Endothelial cell of umbilical vein (primary cell): Measurements from ENCODE around the gene EML1.

Experiments
- CTCF ChIP-seq, 2 donors: IDR thresholded peaks; 1 replicate in 1 of 2; 2 replicates in 1 of 2; pipeline ENCODE4 v1.5.1; 2011; ENCODE audit warnings: low read length in 2 of 2, mild to moderate bottlenecking in 2 of 2, moderate library complexity in 2 of 2, control low read depth in 1 of 2, inconsistent platforms in 1 of 2, low read depth in 1 of 2; ENCODE audit not compliant: insufficient read depth in 1 of 2; ENCODE audit errors: extremely low read depth in 1 of 2
- POLR2A ChIP-seq: IDR thresholded peaks from 2 replicates; pipeline ENCODE4 v1.6.1; 2012; ENCODE audit warnings: low read depth, mild to moderate bottlenecking, control low read depth, low read length
- POLR2AphosphoS5 ChIP-seq: IDR thresholded peaks from 2 replicates; pipeline ENCODE4 v1.6.1; 2012; ENCODE audit warnings: low read depth, mild to moderate bottlenecking, control low read depth, low read length, moderate library complexity; ENCODE audit not compliant: insufficient read depth

DNA sequence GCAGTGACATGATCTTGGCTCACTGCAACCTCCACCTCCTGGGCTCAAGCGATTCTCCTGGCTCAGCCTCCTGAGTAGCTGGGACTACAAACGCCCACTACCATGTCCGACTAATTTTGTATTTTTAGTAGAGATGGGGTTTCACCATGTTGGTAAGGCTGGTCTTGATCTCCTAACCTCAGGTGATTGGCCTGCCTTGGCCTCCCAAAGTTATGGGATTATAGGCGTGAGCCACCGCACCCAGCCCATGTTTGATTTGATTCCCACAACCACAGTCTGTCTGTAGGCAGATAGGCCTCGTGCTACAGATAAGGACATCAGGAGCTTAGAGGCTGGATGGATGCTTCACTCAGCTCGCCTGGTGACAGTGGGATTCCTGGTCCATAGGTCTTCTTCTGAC is 23.0 kb downstream of the EML1 start:
- TF ChIP-seq CTCF (IDR thresholded peaks at IDR 0.05; ENCODE audit: extremely low read depth in 1 of 2, insufficient read depth in 1 of 2, low read depth in 1 of 2, low read length in 2 of 2) (no peak), POLR2AphosphoS5 (no peak), POLR2A (no peak)
